Measurements from ENCODE around the gene TMEM138. TPM values are rescaled to one million over a fixed set of nuclear protein-coding genes. Genes with fewer than 3 reads are reported as not detected.
A peak's percentile ranks its signal among the peaks of the same experiment; 100 is the strongest.

Gene TMEM138
- total RNA-seq, 4 donors from 2014 or later, result 44.7 to 63.5 (median 48.1) TPM

DNA sequence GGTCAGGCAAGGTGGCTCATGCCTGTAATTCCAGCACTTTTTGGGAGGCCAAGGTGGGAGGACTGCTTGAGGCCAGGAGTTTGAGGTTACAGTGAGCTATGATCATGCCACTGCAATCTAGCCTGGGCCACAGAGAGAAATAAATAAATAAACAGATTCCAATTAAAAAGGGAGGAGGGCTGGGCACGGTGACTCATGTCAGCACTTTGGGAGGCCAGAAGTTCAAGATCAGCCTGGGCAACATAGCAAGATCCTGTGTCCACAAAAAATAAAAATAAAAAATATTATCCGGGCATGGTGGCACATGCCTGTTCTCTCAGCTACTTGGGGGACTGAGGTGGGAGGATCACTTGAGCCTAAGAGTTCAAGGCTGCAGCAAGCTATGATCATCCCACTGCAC lies 8.0 kb upstream of the TMEM138 start:
- Histone ChIP-seq H3K4me3 (no peak overlapping the region), H3K4me1 (peaks cover 4 to 40% (median 13%) of the 10 kb centered on the region in 4 donors), H3K27ac (peak overlapping the region; percentile 56 to 82 (median 64)), H3K36me3 (peaks cover 0 to 54% (median 0%) of the 10 kb centered on the region in 3 donors), H3K9me3 (no peaks in the 10 kb centered on the region), H3K27me3 (no peaks in the 10 kb centered on the region)
- TF ChIP-seq, protein P1, sequence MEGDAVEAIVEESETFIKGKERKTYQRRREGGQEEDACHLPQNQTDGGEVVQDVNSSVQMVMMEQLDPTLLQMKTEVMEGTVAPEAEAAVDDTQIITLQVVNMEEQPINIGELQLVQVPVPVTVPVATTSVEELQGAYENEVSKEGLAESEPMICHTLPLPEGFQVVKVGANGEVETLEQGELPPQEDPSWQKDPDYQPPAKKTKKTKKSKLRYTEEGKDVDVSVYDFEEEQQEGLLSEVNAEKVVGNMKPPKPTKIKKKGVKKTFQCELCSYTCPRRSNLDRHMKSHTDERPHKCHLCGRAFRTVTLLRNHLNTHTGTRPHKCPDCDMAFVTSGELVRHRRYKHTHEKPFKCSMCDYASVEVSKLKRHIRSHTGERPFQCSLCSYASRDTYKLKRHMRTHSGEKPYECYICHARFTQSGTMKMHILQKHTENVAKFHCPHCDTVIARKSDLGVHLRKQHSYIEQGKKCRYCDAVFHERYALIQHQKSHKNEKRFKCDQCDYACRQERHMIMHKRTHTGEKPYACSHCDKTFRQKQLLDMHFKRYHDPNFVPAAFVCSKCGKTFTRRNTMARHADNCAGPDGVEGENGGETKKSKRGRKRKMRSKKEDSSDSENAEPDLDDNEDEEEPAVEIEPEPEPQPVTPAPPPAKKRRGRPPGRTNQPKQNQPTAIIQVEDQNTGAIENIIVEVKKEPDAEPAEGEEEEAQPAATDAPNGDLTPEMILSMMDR (IDR thresholded peaks at IDR 0.05), result no peak
- no peak for TF ChIP-seq POLR2A (IDR thresholded peaks at IDR 0.05)
- DNase-seq, result no peak

DNA sequence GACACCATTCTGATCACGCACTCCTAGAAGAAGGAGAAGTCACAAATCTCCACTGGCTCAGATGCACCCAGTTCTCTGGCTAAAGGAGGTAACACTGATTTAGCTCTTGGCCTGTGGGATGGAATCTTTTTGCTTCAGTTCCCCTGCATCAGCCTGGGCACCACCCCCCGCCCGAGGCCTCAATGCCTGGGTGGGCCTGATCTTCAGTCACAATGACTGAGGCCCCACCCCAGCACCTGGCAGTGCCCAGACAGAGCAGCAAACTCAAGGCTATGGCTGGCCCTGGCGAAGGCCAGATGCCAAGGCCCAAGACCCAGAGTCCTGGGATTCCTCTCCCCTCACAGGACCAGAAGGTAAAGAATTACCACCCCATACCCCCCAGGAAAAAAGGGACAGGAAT lies 5.5 kb upstream of the TMEM138 start:
- Histone ChIP-seq H3K36me3 (peaks cover 0 to 30% (median 0%) of the 10 kb centered on the region in 3 donors), H3K27ac (peak overlapping the region in 2 of 4 donors; percentile 61 to 94), H3K27me3 (no peaks in the 10 kb centered on the region), H3K4me3 (no peak overlapping the region), H3K9me3 (no peaks in the 10 kb centered on the region), H3K4me1 (peaks cover 4 to 40% (median 20%) of the 10 kb centered on the region in 4 donors)
- peak in 2 of 3 donors; percentile 46 to 62 for DNase-seq
- TF ChIP-seq, protein P1 (IDR thresholded peaks at IDR 0.05), result no peak
- TF ChIP-seq POLR2A (IDR thresholded peaks at IDR 0.05), result no peak

DNA sequence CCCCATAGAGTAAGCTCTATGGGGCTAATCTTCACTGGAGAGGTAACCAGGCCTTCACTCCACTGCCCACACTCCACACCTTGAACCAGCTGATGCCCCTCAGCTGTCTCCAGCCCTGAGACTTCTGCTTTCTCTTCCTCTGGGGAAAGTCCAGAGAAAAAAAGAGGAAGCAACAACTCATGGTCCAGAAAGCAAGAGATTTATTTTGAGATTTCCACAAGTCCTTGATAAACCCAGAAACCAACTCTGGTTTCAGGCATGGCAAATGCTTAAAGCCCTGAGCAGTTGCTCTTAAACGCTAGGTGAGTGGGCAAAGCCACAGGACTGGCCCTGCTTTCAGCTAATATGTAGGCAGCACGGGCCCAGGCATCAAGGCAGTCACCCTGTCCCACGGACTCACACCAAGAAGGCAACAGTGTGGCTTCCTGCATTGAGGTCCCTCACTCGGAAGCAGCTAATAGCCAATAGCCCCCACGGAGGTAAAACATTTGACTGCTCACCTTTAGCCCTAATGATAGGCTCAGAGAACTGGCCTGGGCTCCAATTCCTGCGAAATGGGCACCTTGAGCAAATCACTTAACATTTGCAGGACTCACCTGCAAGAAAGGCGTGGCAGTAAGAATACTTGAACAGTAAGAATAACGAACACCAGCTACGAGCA lies 4.8 kb upstream of the TMEM138 start:
- Histone ChIP-seq H3K27ac (peak overlapping the region in 3 of 4 donors; percentile 30 to 94 (median 61)), H3K27me3 (no peaks in the 10 kb centered on the region), H3K36me3 (peaks cover 0 to 23% (median 0%) of the 10 kb centered on the region in 3 donors), H3K9me3 (no peaks in the 10 kb centered on the region), H3K4me1 (peaks cover 4 to 40% (median 20%) of the 10 kb centered on the region in 4 donors), H3K4me3 (peak overlapping the region in 1 of 4 donors; percentile 2)
- peak in 2 of 3 donors; percentile 73 to 81 for DNase-seq
- TF ChIP-seq, protein P1 (IDR thresholded peaks at IDR 0.05), result no peak
- TF ChIP-seq POLR2A (IDR thresholded peaks at IDR 0.05), result no peak

DNA sequence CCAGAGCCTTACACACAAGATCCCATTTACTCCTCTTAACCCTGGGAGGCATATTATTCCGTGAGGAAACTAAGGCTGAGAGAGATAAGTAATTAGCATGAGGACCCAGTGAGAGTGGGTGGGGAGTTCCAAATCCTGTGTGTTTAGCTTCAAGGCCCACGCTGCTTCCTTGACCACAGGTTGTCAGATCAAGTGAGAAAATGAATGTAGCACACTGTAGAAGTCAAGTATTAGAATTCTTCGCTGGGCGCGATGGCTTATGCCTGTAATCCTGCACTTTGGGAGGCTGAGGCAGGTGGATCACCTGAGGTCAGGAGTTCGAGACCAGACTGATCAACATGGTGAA lies 4.3 kb upstream of the TMEM138 start:
- H3K4me3 ChIP-seq, result peak overlapping the region in 1 of 4 donors; percentile 2
- no peaks in the 10 kb centered on the region for H3K9me3 ChIP-seq
- H3K27me3 ChIP-seq, result no peaks in the 10 kb centered on the region
- TF ChIP-seq POLR2A (IDR thresholded peaks at IDR 0.05), result no peak
- TF ChIP-seq, protein P1 (IDR thresholded peaks at IDR 0.05), result no peak
- peaks cover 0 to 18% (median 0%) of the 10 kb centered on the region in 3 donors for H3K36me3 ChIP-seq
- H3K4me1 ChIP-seq, result peaks cover 4 to 40% (median 21%) of the 10 kb centered on the region in 4 donors
- no peak for DNase-seq
- peak overlapping the region in 3 of 4 donors; percentile 30 to 94 (median 52) for H3K27ac ChIP-seq

DNA sequence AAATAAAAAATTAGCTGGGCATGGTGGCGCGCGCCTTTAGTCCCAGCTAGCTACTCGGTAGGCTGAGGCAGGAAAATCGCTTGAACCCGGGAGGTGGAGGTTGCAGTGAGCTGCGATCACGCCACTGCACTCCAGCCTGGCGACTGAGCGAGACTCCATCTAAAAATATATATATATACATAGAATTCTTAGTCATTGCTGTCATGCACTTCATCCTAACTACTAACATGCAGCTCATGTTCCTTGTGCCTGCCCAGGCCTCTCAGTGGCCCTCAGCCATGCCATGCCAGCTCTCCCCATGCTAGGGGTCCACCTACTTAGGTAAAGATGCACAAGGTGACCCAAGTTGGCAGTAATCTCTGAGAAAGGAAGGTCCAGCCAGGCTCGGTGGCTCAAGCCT lies 3.6 kb upstream of the TMEM138 start:
- H3K4me1 ChIP-seq, result peaks cover 4 to 36% (median 22%) of the 10 kb centered on the region in 4 donors
- H3K36me3 ChIP-seq, result peaks cover 0 to 11% (median 0%) of the 10 kb centered on the region in 3 donors
- H3K4me3 ChIP-seq, result no peak overlapping the region
- no peak for TF ChIP-seq POLR2A (IDR thresholded peaks at IDR 0.05)
- TF ChIP-seq, protein P1 (IDR thresholded peaks at IDR 0.05), result no peak
- H3K27me3 ChIP-seq, result no peaks in the 10 kb centered on the region
- peak overlapping the region in 2 of 4 donors; percentile 92 to 94 for H3K27ac ChIP-seq
- no peak for DNase-seq
- no peaks in the 10 kb centered on the region for H3K9me3 ChIP-seq

Measured in Peyer's patch (tissue), 4 donors.